GM12878 (cell line): Measurements from ENCODE around the gene ITGA11. TPM values are rescaled to one million over a fixed set of nuclear protein-coding genes. Genes with fewer than 3 reads are reported as not detected.

Experiments used
- ATAC-seq: fragments of 200-7000 bp; cut with Tn5 transposase; 3 replicates; pipeline ENCODE4 v1.9.1; 2020; ENCODE audit warnings: mild to moderate bottlenecking, moderate library complexity
- BruUV-seq: library from RNA; stranded (reverse); fragments of 400-500 nt; replicated peaks from 2 replicates; lab custom pipeline; 2021; lab: Mats Ljungman, UMichigan
- CTCF ChIA-PET: fragments of 300-600 bp; sonication (Branson Sonifier 250); formaldehyde crosslinking; extraction: SDS; loops from one replicate; lab custom pipeline; 2021; ENCODE audit warnings: inconsistent platforms; lab: Yijun Ruan, JAX
- POLR2A ChIA-PET: fragments of 350-600 bp; formaldehyde crosslinking; extraction: SDS; loops from one replicate; lab custom pipeline; 2021; ENCODE audit warnings: inconsistent platforms; lab: Charles Lee
- RAD21 ChIA-PET: fragments of 300-600 bp; sonication (Branson Sonifier 250); formaldehyde crosslinking; loops from one replicate; lab custom pipeline; 2023; ENCODE audit warnings: antibody characterized with exemption; ENCODE audit not compliant: unreplicated experiment; lab: Charles Lee
- SMC1A ChIA-PET: fragments of 300-600 bp; sonication (Branson Sonifier 250); formaldehyde crosslinking; loops from one replicate; lab custom pipeline; 2023; ENCODE audit not compliant: unreplicated experiment, uncharacterized antibody; lab: Charles Lee
- DNase-seq: peaks from one replicate; pipeline ENCODE4 v3.0.0-alpha.2; 2011; ENCODE audit warnings: low read depth, low spot score
- FAIRE-seq: peaks from 3 replicates; lab custom pipeline; 2011; peaks lifted over from hg19 to GRCh38; lab: Jason Lieb, UNC
- H2AFZ ChIP-seq: 2 replicates; pipeline ENCODE4 v1.6.0; 2011; ENCODE audit warnings: low read depth, low read length, control low read depth; ENCODE audit not compliant: control insufficient read depth
- H3K27ac ChIP-seq: 2 replicates; pipeline ENCODE4 v1.5.1; 2011; ENCODE audit warnings: control low read depth; ENCODE audit not compliant: control insufficient read depth, insufficient read depth
- H3K27me3 ChIP-seq, 2 experiments: replicated peaks in 1 of 2; 2 replicates each; pipeline versions ENCODE4 v1.6.0 to v1.6.1; 2011; ENCODE audit warnings: low read length in 1 of 2; ENCODE audit not compliant: control insufficient read depth in 2 of 2, insufficient read depth in 2 of 2
- H3K36me3 ChIP-seq, 2 experiments: 2 replicates each; pipeline ENCODE4 v1.5.1; 2011; ENCODE audit warnings: low read length in 1 of 2; ENCODE audit not compliant: control insufficient read depth in 2 of 2, insufficient read depth in 2 of 2
- H3K4me1 ChIP-seq: 2 replicates; pipeline ENCODE4 v1.6.1; 2011; ENCODE audit warnings: mild to moderate bottlenecking, low read length, moderate library complexity, mixed read lengths; ENCODE audit not compliant: control insufficient read depth, insufficient read depth
- H3K4me2 ChIP-seq: 2 replicates; pipeline ENCODE4 v1.6.0; 2011; ENCODE audit warnings: control low read depth; ENCODE audit not compliant: control insufficient read depth, insufficient read depth
- H3K4me3 ChIP-seq: fragments of 200-600 bp; sonication (generic); 2 replicates; pipeline ENCODE4 v1.5.1; 2016
- H3K79me2 ChIP-seq: 2 replicates; pipeline ENCODE4 v1.6.0; 2011; ENCODE audit warnings: low read length; ENCODE audit not compliant: control insufficient read depth, insufficient read depth
- H3K9ac ChIP-seq: 2 replicates; pipeline ENCODE4 v1.8.0; 2011; ENCODE audit warnings: low read length, control low read depth, mixed read lengths; ENCODE audit not compliant: control insufficient read depth, insufficient read depth
- H3K9me3 ChIP-seq: replicated peaks from 3 replicates; pipeline ENCODE4 v1.5.1; 2011; ENCODE audit warnings: mild to moderate bottlenecking, low read length; ENCODE audit not compliant: control insufficient read depth, insufficient read depth
- H4K20me1 ChIP-seq: 2 replicates; pipeline ENCODE4 v1.6.0; 2011; ENCODE audit not compliant: control insufficient read depth, insufficient read depth
- ATF2 ChIP-seq: IDR thresholded peaks from 2 replicates; pipeline ENCODE4 v1.6.1; 2012; ENCODE audit warnings: low read length, inconsistent platforms
- BCL3 ChIP-seq: IDR thresholded peaks from 2 replicates; pipeline ENCODE4 v1.6.1; 2011; ENCODE audit warnings: borderline replicate concordance, low read depth, mild to moderate bottlenecking, moderate library complexity, low read length; ENCODE audit not compliant: insufficient read depth, poor library complexity, severe bottlenecking
- GABPA ChIP-seq: IDR thresholded peaks from 2 replicates; pipeline ENCODE4 v1.6.1; 2014; ENCODE audit warnings: antibody characterized with exemption, low read depth, mild to moderate bottlenecking, inconsistent platforms
- JUND ChIP-seq: IDR thresholded peaks from 2 replicates; pipeline ENCODE4 v1.6.1; 2012; ENCODE audit warnings: low read depth, mild to moderate bottlenecking, low read length, improper control_type of control experiment, moderate library complexity
- MAX ChIP-seq: IDR thresholded peaks from 2 replicates; pipeline ENCODE4 v1.6.1; 2012; ENCODE audit warnings: low read depth, low read length, improper control_type of control experiment
- RFX5 ChIP-seq: IDR thresholded peaks from 2 replicates; pipeline ENCODE4 v1.6.1; 2011; ENCODE audit warnings: low read depth, low read length, improper control_type of control experiment
- SRF ChIP-seq, 2 experiments: IDR thresholded peaks; 2 replicates each; pipeline ENCODE4 v1.6.1; 2011; ENCODE audit warnings: low read depth in 2 of 2, low read length in 2 of 2, mild to moderate bottlenecking in 1 of 2, moderate library complexity in 1 of 2
- USF1 ChIP-seq: IDR thresholded peaks from 2 replicates; pipeline ENCODE4 v1.6.1; 2011; ENCODE audit warnings: borderline replicate concordance, low read depth, mild to moderate bottlenecking, moderate library complexity, mixed read lengths, low read length; ENCODE audit not compliant: insufficient read depth; ENCODE audit errors: extremely low read length
- USF2 ChIP-seq: IDR thresholded peaks from 2 replicates; pipeline ENCODE4 v1.6.1; 2011; ENCODE audit warnings: low read depth, low read length, improper control_type of control experiment, borderline replicate concordance
- ZNF687 ChIP-seq: fragments of 450-650 bp; IDR thresholded peaks from 2 replicates; pipeline ENCODE4 v1.6.1; 2017; ENCODE audit warnings: mild to moderate bottlenecking, moderate library complexity
- ZSCAN29 ChIP-seq: fragments of 450-650 bp; IDR thresholded peaks from 2 replicates; pipeline ENCODE4 v1.6.1; 2017; ENCODE audit warnings: mild to moderate bottlenecking, moderate library complexity
- WGBS: methylation state at CpG from one replicate; pipeline ENCODE4 v1.1.6; 2016; ENCODE audit warnings: low lambda C conversion rate; ENCODE audit not compliant: insufficient replicate concordance, insufficient coverage; ENCODE audit errors: missing lambda C conversion rate; 5-methylcytosine and 5-hydroxymethylcytosine counted together
- in situ Hi-C: fragments of 300-500 bp; cut with MboI; formaldehyde crosslinking; loops from 9 replicates; pipeline ENCODE4 v1.14.3; 2018; ENCODE audit warnings: mixed read lengths
- intact Hi-C: fragments of 100-400 bp; cut with micrococcal nuclease; formaldehyde crosslinking; loops from one replicate; pipeline ENCODE4 v1.14.2; 2022; ENCODE audit not compliant: unreplicated experiment
- polyA plus RNA-seq, 11 experiments: library from polyadenylated mRNA; depleted of rRNA in 4 of 11; unstranded in 6 of 11; stranded (reverse) in 5 of 11; fragments of >200 nt; fragmentation: Nextera tagmentation in 4 of 11; fragmentation: Illumina TruSeq in 1 of 11; extraction: Ambion mirVana in 4 of 11; extraction: Trizol in 1 of 11; gene quantifications; 1 replicate in 1 of 11; 2 replicates in 10 of 11; pipeline versions ENCODE4 v1.2.1 to v1.2.3, GENCODE V29; 2011 to 2016; ENCODE audit warnings: inconsistent platforms in 2 of 11, missing spikeins in 2 of 11, low read depth in 1 of 11
- total RNA-seq, 4 experiments: library from RNA; depleted of rRNA in 3 of 4; stranded (reverse); fragments of >200 nt in 3 of 4; fragmentation: Illumina TruSeq in 1 of 4; extraction: Trizol in 1 of 4; gene quantifications; 2 replicates each; pipeline versions ENCODE4 v1.2.1 to v1.2.3, GENCODE V29; 2013 to 2021

ITGA11 gene
- total and polyA plus RNA-seq, 10 of the 15 experiments (the other 5 are each of a cell fraction or from before 2014, with no cell fraction given): under 0.01 to 0.36 (median 0.13) TPM; not detected in 1

GRCh38 chr15:68447209-68447608, 15.2 kb upstream of the ITGA11 start:
- H3K36me3 ChIP-seq: no peaks in the 10 kb centered on the region
- in situ Hi-C loops: no loop called here
- no peak overlapping the region for H3K9ac ChIP-seq
- no peak overlapping the region for H3K4me3 ChIP-seq
- TF ChIP-seq MAX (no peak), BCL3 (no peak), GABPA (no peak), ZNF687 (no peak), RFX5 (no peak), JUND (no peak), ZSCAN29 (no peak), SRF (IDR thresholded peaks at IDR 0.05; ENCODE audit: low read depth in 2 of 2, low read length in 2 of 2) (no peak), USF1 (no peak), ATF2 (no peak), USF2 (no peak)
- BruUV-seq: no TSS peak
- H4K20me1 ChIP-seq: no peaks in the 10 kb centered on the region
- intact Hi-C loops: no loop called here
- no peaks in the 10 kb centered on the region for H3K79me2 ChIP-seq
- ChIA-PET SMC1A (no interaction called here), POLR2A (no interaction called here), RAD21 (no interaction called here), CTCF (no interaction called here)
- H2AFZ ChIP-seq: no peak overlapping the region
- no peak overlapping the region for H3K27ac ChIP-seq
- no peaks in the 10 kb centered on the region for H3K9me3 ChIP-seq
- H3K4me2 ChIP-seq: no peak overlapping the region
- no peak for FAIRE-seq
- no peak for DNase-seq
- WGBS: 35% methylated on average over 3 of the region's 3 CpGs
- no peak for ATAC-seq
- H3K27me3 ChIP-seq: peaks cover 0 to 3% of the 10 kb centered on the region in 2 experiments; a peak in 2 of 4 replicates
- H3K4me1 ChIP-seq: no peaks in the 10 kb centered on the region
